T-helper 1 cell treated with Interleukin-12 subunit alpha and Interleukin-12 subunit beta and Interleukin-4 antibody, amounts not matched to agents 30 ng/mL and 1 ng/mL, for 36 hours (primary cell): ENCODE data around the gene LRBA. TPM values are rescaled to one million over a fixed set of nuclear protein-coding genes. Genes with fewer than 3 reads are reported as not detected.

ENCODE experiments used
- intact Hi-C: fragments of 100-400 bp; cut with micrococcal nuclease; formaldehyde crosslinking; loops from one replicate; pipeline ENCODE4 v1.15.1; 2024
- total RNA-seq: library from RNA; stranded (reverse); gene quantifications from 2 replicates; pipeline ENCODE4 v1.2.3, GENCODE V29; 2022

LRBA gene
- total RNA-seq, 1 donor from 2014 or later, result 49.3 TPM

GRCh38 chr4:150817017-150817416 is 198.1 kb downstream of the LRBA start:
- intact Hi-C loops, result no loop called here

GRCh38 chr4:150816491-150816890 is 198.6 kb downstream of the LRBA start:
- intact Hi-C loops, result no loop called here

DNA sequence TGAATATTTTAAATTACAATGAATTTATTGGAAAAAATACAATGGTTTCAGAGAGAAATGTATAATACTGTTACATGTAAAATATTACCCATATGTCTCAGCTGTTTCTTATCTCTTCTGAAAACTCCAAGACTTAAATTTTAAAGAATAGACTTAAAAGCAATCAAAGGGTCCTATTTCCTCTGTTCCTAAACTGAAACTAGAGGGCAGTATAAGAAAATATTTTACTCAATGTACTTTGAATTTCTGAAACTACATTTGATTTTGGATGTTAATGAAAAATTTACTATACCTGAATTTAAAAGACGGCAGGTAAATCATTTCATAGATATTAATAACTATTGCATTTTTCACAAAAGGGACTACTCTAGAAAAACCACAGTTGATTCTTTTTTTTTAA is 200.2 kb downstream of the LRBA start:
- intact Hi-C loops, result no loop called here

- intact Hi-C loops, result no loop called here
Observed at GRCh38 chr4:150805183-150806025, 209.7 kb downstream of the LRBA start.

DNA sequence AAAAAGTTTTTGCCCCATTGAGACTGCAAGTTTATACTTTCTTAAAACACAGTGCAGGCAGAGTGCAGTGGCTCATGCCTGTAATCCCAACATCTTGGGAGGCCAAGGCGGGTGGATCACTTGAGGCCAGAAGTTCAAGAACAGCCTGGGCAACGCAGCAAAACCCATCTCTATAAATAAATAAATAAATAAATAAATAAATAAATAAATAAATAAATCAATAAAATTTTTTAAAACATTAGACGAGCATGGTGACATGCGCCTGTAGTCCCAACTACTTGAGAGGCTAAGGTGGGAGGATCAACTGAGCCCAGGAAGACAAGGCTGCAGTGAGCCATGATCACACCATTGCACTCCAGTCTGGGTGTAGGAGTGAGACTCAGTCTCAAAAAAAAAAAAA is 213.3 kb downstream of the LRBA start:
- intact Hi-C loops, result no loop called here

DNA sequence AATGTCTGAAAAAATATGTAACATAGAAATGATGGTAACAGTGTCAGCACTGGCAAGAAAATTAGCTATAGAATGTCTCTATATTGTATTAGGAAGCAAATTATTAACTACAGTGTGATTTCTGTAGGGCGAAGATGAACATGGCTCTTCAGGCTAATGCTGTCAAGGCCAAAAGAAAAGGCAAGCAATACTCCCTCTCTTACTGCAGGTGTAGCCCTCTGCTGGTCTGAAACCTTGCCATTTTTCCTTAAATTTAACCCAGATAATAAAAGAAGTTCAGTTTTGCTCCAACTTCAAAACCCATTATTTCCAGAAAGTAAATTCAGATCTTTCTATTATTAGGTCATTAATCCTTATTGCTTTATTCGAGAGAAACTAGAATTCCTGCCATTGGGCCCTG is 215.9 kb downstream of the LRBA start:
- intact Hi-C loops, result no loop called here

- intact Hi-C loops, result no loop called here
Observed at GRCh38 chr4:150794706-150795105, 220.4 kb downstream of the LRBA start.

DNA sequence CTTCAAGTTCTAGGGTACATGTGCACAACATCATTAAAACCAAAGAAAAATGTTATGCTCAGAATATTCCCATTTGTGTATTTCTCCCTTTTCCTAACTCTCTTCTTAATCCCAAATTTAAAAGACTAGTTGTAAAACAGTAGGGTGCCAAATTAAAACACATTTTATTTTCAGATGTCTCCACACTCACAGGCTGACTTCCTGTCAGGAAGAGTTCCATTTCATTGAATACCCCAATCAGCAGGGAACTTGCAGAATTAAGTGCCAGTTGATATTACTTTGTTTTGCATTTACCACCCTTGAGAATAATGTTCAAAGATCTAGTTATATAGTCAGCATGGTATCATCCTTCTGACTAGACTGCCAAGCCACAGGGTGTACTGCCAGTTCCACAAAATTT is 225.2 kb downstream of the LRBA start:
- intact Hi-C loops, result no loop called here

DNA sequence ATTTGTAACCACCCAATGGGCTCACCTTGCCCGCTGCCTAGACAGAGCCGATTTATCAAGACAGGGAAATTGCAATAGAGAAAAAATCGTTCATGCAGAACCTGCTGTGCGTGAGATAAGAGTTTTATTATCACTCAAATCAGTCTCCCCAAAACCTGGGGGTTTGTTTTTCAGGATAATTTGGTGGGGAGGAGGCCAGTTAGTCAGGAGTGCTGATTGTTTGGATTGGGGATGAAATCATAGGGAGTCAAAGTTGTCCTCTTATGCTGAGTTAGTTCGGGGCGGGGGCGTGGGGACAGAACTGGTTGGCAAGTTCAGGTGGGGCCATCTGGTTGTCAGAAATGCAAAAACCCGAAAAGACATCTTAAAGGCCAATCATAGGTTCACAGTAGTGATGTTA is 230.1 kb downstream of the LRBA start:
- intact Hi-C loops, result no loop called here

DNA sequence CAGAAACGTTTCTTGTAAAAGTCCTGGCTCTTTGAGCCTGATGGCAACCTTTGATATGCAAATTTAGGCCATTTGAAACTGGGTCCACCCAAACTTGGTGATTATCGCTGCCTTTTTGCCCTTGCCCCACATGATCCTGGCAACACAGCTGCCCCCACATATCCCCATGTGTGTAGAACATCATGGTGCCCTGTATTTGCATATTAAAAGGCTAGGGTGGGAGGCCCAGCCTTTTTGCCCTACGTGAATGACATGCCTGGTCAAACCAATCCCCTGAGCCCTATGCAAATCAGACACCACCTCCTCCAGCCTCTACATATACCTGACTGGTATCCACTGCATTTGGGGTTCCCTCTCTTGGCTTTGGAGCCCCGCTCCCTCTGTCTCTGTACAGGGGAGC is 230.8 kb downstream of the LRBA start:
- intact Hi-C loops, result no loop called here

- intact Hi-C loops, result no loop called here
Observed at GRCh38 chr4:150782921-150783320, 232.2 kb downstream of the LRBA start.

DNA sequence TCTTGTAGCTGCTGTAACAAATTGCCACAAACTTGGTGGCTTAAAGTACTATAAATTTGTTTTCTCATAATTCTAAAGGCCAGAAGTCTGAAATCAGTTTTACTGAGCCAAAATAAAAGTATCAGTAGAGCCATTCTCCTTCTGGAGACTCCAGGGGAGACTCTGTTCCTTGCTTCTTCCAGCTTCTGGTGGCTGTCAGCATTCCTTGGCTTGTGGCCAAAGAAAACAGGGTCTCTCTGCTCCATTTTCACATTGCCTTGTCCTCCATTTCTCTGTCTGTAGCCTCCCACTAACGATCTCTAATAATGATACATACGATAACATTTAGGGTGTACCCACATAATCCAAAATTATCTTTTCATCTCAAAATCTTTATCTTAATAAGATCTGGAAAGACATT is 232.8 kb downstream of the LRBA start:
- intact Hi-C loops, result no loop called here

DNA sequence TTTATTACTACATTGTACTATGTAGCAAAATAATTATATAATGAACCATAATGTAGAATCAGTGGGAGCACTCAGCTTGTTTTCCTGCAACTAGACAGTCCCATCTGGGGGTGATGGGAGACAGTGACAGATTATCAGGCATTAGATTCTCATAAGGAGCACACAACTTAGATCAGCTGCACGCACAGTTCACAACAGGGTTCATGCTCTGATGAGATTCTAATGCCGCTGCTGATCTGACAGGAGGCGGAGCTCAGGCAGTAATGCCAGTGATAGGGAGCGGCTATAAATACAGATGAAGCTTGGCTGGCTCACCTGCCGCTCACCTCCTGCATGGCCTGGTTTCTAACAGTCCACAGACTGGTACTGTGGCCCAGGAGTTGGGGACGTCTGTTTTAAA is 233.9 kb downstream of the LRBA start:
- intact Hi-C loops, result no loop called here

DNA sequence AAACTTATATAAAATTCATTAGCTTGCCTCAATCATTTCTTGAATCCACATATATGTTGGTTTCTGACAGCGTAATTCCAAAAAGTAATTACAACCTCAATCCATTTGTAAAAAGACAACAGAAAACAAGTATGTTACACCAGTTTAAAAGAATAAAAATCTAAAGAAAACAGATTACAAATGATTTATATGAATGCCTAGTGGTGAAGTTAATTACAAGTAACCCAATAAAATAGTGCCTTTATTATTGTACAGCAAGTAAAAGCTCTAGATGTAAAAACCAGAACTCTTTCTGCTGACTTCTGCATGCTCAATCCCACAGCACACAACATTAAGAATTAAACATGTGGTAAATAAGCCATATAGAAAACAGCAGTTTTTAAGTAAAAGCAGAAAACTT is 235.4 kb downstream of the LRBA start:
- intact Hi-C loops, result no loop called here

DNA sequence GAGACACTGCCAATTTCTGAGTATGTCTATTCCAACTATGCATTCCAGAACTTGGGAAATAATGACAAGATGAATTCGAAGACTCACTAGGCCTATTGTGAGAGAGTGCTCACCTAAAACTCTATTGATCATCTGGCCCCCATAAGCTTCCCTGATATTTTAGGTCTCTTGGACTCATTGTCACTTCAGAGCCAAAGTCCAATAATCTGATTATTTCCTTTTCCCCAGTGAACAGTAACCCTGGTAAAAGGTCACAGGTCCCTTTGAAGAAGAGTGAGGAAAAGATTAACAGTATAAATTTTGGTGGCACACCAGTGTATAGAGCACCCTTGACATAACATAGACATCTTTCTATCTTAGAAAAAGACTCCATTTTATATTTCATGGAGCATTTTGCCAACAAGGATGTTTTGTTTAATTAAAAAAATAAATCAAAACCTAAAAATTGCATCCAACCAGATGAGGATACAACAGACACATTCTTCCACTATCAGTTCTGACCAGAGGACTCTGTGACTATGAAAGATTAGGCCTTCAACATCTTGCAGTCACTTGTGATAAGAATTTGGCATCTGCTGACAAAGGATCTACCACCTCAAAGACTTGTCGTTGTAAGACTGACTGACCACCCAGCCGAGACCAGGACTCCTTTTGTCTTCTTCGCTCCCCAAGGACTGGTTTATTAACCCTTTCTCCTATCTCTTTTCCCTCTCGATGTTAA is 241.2 kb downstream of the LRBA start:
- intact Hi-C loops, result no loop called here

DNA sequence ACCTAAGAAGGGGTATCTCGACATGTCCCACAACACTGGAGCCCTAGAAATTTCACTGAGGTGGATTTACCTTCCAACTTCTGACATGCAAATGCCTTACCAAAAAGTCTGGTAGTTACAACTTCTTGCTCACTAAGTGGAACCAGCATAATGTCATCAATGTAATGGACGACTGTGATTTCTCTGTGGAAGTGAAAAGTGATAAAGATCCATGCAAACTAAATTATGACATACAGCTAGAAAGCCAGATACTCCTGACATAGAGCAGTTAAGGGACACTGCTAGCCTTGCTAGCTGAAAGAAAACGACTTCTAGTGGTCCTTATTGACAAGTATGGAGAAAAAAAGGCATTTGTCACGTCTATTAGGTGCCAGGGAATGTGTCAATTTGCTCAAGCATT is 242.1 kb downstream of the LRBA start:
- intact Hi-C loops, result no loop called here

DNA sequence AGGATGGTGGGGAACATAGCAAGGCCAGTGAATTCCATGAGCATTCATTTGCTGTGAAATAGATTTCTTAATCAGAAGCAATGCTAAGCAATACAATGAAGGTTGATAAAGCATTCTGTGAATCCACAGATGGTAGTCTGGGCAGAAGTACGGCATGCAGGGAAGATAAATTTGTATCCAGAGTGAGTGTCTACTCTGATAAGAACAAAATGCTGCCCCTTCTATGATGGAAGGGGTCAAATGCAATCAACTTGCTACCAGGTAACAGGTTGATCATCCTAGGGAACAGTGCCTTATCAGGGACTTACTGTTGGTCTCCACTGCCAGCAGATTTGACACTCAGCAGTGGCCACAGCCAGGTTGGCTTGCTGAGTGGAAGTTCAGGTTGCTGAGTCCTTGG is 243.7 kb downstream of the LRBA start:
- intact Hi-C loops, result no loop called here

GRCh38 chr4:150769845-150770244 is 245.2 kb downstream of the LRBA start:
- intact Hi-C loops, result loop anchor here (10.0 kb wide), 1 partner anchor 1715 kb away; no protein-coding TSS in a partner anchor

GRCh38 chr4:150769248-150769647 is 245.8 kb downstream of the LRBA start:
- intact Hi-C loops, result loop anchor here (10.0 kb wide), 1 partner anchor 1714 kb away; no protein-coding TSS in a partner anchor

DNA sequence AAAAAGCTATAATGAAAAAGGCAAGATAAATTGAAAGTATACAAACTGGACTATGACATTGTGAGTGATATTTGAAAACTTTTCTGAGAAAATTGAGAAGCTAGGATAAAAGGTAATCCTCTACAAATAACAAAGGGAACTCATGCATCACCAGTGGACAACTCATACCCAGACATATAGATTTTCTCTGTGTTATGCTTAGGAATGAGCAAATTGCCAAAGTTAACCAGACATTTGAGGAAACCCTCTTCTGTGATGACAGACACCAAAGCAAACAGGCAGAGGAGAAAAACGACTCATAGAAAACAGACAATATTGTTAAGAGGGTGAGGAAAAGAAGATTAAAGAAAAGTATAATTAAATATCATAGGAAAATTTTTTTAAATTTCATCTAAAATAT is 246.6 kb downstream of the LRBA start:
- intact Hi-C loops, result loop anchor here (10.0 kb wide), 1 partner anchor 1714 kb away; no protein-coding TSS in a partner anchor

GRCh38 chr4:150765216-150765615 is 249.9 kb downstream of the LRBA start:
- intact Hi-C loops, result loop anchor here (10.0 kb wide), 1 partner anchor 1710 kb away; no protein-coding TSS in a partner anchor

GRCh38 chr4:150751648-150752047 is 263.4 kb downstream of the LRBA start:
- intact Hi-C loops, result no loop called here

GRCh38 chr4:150750824-150751223 is 264.3 kb downstream of the LRBA start:
- intact Hi-C loops, result no loop called here
